NCI-H446 treated with DMSO at 0.1 percent for 48 hours (cell line): Measurements from ENCODE around the gene FBXO21.

Experiments
- DNase-seq: peaks from one replicate; lab custom pipeline; 2025; lab: John Stamatoyannopoulos, UW

The FBXO21 gene

DNA sequence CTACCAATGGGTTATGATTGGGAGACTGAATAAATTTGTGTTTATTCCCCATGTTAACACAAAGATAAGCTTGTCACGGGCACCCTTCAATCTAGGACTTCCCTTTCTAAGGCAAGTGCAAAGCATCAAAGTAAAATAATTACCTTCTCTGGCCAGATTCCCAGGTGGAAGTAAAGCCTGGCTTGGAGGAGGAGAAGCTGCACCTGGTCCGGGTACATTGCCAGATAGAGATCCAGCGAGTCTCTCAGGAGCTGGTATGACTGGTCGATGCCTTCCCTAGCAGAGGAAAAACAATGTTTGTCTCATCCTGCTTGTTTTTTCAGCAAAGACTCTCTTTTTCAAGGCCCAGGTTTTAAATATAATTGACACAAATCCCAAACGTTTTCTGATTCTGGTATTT is 24.9 kb downstream of the FBXO21 start:
- DNase-seq: no peak

DNA sequence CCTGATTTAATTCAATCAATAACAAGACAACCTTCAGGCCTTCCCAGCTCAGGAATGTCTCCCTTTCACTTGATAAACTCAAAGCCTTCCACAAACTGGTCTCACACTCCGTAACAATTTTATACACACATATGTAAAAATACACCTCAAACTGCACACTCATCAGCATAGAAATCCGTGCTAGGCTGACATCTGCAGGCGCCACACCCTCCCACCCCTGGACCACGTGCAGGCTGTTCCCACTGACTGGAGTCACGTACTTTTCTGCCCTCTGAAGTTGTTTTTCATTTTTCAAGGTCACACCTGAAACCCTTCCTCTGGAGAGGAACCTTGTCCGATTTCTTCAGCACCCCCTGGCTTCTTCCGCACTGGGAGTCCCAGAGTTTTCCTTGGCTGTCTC is 27.6 kb downstream of the FBXO21 start:
- no peak for DNase-seq

DNA sequence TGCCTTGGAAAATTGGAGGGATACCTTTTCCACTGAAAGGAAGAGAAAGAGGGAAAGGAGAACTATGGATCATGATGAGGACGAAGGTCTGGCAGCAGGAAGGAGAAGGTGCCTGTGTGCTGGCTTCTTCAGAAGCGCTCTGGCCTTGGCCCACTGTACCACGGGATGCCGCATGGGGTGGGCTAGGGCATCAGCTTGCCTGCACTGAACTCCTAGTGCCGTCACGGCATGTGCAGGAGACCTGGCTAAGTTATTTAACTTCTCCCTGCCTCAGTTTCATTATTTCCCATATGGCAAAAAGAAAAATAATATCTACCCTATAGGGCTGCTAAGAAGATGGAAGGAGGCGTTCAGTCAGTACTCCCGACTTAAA is 28.1 kb downstream of the FBXO21 start:
- no peak for DNase-seq

DNA sequence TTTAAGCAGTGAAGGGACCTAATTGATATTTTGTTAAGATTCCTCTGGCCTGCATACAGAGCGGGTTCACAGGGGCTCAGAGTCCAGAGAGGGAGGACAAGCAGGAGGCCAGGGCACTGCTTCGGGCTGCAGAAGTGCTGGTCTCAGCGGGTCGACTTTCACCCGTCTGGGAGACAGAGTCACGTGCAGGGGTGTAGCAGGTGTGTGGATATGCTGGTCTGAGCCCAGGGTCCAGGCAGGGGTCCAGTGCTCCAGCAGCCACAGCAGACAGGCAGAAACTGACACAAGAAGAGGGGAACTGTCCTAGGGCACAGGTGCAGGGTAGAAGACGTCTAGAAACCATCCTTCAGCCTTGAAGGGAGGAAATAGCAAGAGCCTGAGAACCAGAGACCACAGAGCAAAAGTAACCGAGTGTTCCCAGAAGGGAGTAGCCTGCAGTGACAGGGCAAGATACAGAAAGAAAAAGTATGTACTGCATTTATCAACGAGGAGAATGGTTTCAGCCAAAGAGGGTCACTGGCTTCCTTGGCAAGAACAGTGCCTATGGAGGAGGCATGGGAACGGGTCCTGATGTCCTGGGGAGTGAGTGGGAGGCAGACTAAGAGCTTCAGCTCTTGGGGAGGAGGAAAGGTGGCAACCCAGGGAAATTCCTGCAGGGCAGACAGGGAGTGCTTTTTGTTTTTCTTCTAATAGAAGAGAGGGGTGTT is 28.7 kb downstream of the FBXO21 start:
- no peak for DNase-seq

DNA sequence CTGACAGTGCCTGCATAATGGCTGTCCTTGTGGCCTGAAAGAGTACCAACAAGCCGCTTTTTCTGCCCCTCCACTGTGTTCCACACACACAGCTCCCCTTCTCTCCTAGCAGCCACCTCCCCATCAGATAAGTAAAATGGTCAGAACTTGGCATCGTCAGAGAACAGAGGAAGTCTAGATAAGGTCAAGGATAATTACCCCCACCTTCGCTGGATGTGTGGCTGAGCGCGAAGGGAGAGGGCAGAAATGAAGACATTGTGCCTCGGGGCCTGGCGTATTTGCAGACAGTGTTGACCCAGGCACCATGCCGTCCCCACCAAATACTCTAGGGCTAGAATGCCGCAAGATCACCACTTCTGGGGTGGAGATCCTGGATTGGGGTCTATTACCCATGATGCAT is 30.6 kb downstream of the FBXO21 start:
- DNase-seq: no peak

DNA sequence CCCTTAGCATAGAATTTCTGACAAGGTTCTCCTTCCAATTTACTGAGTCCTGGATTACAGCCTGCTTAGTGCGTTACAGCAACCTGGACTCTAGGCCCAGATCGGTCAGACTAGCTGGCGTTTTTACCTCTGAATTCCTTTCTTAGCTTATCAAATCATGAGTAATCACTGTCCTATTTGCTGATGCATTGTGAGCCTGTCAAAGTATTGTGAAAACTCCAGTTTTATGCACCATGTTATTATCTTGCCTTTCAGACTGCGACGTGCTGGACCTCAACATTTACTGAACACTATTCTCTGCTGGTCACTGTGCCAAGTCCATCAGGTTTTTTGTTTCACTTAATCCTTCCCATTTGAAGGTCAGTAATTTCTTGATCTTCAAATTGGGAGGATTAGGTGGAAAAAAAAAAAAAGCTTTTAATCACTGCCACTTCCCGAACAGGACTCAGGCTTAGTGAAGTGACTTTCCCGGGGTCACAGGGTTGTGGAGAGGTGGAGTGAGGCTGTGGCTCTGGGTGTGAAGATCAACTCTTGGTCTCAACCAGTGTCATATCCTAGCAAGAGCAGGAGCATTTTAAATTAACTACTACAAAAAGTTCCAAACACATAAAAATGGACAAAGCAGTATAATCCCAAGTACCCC is 31.2 kb downstream of the FBXO21 start:
- no peak for DNase-seq

DNA sequence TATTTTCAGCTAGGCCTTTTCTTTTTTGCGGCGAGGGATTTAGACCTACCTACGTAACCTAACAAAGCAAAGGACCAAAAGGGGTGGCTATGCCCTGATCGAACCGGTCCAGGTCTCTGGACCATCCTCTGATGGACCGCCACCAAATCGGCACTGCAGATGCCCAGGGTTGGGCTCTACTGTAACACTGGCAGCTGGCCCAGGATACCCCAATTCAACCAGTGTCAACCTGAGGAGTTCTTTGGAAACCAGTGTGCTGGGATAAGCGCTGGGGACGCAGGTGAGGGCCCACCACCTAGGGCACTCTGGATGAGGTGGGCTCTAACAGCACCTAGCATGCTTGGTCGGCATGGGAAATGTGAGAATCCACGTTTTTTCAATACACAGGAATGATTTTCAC is 32.2 kb downstream of the FBXO21 start:
- no peak for DNase-seq

DNA sequence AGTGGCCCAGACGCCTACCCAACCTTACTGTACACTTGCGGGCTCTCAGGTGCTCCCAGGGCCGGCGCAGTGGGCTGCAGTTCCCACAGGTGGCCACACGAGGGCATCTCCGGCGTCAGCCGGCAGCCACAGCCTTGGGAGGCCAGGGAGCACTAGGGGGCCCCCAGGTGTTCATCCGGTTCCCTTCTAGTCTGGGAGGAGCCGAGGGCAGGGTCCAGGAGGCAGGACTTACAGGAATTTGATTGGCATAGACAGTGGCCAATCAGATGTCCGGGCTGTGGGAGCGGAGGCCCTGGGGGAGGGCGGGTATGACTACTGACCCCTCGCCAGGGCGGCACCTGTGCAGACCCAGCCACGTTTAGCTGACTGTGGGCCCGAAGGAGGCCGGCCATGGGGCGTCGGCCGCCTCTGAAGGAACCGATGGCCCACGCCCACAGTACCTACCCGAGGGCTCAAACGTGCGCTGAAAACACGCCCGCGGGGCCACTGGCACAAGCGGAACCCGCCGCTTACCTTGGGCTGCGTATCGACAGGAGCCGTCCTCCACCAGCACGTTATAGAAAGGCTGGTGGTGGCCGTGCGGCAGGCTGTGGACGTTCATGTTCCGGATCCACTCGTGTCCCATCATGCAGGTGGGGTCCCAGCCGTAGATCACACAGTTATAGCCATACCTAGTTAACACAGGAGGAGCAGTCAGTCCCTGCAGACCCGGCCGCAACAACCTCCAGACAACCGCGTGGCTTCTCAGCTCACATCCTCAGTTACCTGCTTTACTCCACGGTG is 34.8 kb downstream of the FBXO21 start:
- DNase-seq: no peak

DNA sequence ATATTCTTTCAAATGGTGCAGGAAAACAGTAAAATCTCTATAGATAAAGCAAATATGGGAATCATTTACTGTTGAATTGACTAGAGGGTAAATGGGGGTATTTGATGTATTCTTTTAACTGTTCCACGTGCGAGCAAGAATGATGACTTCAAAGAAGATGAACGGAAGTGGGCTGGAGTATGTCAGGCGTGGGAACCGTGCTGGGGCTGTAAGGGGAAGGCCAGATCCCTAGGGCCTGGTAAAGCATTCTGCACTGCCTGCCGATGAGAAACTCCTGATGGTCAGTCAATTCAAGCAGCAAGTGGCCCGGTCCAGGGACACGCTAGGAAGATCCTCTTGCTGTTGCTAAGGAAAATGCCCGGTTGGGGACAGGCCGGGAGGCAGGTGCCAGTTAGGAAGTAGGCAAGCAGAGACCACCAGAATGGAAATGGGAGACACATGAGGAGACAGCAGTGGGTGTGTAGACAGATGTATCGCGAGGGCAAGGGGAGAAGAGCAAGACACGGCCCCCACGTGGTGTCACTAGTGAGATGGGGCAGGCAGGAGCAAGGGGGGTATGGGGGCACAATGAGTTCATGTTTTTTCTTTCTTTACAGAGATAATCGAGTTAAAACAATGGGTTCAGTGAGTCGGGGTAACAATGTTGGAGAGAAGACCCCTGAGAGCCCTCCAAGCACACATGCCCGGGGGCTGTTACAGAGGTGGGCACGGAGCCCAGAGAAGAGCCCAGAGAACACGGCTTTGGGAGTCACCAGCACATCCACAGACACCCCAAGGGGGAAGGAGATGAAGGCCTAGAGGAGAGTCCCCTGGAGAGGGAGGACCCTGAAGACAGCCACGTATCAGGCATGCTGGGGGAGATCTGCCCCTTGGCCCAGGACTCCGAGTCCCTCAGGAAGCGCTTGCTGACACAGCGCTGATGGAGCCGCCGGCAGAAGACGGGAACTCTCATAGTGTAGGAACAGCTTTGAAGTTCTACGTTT is 37.2 kb downstream of the FBXO21 start:
- DNase-seq: no peak

DNA sequence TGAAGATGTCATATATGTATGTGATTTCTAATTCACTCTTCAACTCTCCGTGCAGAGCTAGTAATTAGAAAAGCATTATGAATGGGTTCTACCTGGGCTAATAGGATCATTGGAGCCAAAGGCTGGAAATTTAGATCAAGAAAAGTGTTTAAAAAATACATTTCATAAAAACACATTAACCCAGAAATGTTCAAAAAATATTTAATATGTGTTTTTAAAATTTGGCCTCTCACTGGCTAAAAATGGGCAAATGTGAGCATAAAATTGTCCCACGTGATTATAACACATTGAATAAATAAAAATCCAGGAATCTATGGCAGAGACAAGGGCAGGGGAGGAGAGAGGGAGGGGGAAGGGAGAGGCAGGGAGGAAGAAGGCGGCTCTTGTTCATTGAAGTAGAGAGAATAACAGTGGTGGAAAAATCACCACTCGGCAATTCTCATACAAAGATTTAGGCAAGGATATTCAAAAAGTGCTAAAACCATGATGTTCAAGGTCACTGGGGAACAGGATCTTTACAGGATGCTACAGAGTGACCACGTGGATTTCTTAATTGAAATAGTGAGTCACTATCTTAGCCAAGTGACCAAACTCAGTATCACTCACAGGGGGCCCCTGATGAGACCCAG is 38.8 kb downstream of the FBXO21 start:
- DNase-seq: no peak

DNA sequence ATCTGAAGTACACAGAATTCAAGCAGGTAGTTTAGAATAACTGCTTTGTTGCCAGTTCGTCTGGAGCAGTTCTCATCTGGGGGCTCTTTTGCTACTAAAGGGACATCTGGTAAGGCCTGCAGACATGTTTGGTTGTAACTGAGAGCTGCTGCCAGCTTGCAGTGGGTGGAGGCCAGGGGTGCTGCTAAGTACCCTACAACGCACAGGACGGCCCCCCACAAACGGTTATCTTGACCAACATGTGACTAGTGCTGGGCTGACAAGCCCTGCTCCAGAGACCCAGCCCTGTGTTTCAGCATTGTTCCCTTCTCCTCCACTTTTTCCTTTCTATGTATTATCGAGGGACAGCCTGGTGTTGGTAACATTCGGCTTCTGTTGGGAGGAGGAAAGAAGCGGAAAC is 40.8 kb downstream of the FBXO21 start:
- no peak for DNase-seq

DNA sequence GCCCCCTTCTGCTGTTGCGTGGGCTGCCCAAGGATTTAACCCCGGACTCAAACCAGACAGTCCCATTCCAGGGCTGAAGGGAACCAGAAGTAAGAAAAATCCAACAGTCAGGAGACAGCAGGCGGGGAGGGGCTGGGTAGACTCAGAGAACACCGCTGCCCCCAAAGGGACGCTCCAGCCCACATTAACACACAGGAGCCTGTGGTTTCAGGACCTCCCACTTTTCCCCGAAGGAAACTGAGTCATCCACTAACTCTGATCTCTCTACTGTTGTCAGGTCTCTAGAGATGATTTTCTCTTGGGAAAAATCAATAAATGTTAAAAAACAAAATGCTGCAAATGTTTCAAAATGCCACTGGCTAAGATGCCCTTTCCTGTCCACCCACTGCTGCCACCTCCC is 41.6 kb downstream of the FBXO21 start:
- no peak for DNase-seq

DNA sequence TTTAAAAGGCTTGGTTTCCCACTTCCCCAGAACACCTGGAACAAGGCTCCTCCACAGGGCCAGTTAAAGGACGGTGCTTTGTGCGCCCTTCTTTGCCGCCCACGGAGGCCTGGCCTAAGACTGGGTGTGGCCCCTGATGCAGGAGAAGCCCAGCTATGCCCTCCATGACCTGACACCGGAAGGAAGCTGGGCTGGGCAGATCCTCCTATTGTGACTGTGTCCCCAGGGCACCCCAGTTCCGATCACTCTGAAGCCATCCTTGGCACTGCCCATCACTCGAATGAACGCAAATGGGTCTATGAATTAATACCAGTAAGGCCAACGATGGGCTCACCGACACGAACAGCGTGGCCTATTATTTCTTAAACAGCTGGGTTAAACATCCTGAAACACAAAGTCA is 42.6 kb downstream of the FBXO21 start:
- DNase-seq: no peak

DNA sequence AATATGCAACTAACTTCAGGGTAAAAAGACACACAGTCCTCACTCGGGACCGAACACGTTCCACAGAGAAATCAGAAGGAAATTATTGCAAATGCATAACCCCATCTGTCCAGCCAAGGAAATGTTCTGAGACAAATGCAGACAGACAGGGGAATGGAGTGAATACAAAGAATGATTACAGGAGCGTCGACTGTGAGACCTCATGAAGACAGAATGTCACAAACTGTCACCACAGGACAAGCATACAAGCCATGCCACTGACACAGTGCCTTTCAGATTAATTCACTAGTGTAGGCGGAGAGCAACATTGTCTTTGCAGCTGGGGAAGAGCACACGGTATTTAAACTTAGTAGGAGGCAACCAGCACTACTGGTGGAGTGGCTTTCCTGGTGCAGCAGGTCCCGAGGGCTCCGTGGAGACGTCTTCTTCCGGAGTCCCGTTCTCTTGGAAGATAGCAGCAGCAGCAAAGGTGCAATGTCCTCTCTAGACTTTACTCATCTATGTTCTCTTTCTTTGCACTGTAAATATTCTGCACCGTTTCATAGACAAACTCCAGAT is 44.6 kb downstream of the FBXO21 start:
- no peak for DNase-seq

DNA sequence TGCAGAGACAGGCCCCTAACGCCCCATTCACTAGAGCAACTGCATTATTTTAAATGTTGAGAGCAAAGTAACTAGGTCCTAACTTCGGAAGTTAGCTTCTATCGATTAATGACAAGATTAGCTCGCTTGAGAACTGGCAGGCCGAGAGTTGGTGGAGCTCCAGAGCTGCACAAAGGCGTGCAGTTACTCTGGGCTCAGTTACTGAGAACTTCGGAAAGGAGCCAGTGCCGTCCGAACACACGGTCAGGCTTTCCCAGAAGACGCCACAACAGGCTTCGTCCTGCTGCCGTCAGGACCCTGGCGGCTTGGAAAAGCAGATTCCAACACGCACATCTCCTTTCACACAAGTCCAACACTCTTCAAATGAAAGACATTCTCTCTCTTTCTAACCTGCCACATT is 45.7 kb downstream of the FBXO21 start:
- no peak for DNase-seq

DNA sequence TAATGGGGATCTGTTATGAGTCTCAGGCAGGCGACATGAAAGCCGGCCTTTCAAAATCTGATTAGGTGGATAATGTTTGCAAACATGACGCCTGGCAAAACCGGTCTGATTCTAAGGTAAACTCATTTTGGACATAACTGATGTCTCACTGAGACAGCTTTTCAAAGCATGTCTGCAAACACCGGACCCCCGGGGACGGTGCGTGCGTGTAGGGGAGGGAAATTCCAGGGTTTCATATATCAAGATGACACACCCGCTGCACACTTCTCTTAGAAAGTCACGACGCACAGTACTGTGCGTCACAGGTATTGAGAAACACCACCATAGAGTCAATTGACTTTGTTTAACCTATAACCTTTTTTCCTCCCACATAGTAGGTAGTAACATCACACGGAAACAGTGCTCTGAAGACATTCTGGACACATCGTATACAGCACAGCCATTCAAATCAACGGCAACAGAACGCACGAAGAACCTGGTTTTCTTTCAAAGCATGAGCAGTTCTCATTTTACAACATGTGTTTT is 47.2 kb downstream of the FBXO21 start:
- DNase-seq: no peak

DNA sequence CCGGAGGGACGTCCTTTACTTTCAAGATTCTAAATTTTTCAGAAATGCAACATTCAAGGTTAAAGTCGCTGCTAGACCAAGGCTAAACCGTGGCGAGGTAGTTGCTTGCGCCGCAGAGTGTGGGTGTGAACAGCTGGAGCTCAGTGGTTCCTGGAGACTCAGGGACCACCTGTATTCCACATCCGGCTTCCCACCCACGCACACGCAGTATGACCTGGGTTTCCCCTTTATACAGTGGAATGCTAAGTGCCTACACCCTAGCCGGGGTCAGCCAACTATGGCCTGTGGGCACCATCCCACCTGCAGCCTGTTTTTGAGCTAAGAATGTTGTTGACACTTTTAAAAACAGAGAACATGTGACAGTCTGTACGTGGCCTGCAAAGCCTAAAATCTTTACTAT is 48.2 kb downstream of the FBXO21 start:
- no peak for DNase-seq

DNA sequence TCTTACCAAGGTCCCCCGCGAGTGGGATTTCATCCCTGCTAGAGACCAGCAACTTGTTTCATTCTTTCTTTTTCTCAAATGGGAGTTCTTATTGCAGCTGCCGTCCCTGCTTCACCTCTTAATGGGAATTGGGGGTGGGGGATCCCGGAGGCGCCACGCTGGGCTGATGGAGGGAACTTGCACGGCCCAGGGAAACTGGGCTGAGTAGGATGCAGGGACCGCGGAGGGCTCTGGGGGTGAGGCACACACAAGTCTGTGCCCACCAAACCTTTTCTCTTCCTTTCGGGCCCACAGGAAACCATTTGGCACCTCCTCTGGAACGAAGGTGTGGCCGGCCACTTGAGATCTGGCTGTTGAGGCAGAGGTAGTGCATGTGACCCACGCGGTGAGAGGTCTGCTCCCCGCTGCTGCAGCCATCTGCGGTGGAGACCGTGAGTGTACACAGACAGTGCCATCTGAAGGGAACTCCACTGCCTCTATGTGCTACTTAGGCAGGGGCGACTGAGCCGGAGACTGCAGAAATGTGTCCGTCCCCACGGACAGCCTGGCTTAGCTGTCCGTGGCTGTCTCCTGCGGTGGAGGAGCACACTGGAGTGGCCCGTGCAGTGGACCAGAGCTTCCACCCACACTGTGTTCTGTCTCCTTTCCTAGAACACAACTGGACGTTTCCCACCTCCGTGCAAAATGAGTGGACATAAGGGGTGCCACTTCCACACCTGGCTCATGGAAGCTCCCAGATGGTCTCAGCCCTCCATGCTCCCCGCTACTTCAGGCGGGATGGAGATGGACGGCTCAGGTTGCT is 49.0 kb downstream of the FBXO21 start:
- no peak for DNase-seq

DNA sequence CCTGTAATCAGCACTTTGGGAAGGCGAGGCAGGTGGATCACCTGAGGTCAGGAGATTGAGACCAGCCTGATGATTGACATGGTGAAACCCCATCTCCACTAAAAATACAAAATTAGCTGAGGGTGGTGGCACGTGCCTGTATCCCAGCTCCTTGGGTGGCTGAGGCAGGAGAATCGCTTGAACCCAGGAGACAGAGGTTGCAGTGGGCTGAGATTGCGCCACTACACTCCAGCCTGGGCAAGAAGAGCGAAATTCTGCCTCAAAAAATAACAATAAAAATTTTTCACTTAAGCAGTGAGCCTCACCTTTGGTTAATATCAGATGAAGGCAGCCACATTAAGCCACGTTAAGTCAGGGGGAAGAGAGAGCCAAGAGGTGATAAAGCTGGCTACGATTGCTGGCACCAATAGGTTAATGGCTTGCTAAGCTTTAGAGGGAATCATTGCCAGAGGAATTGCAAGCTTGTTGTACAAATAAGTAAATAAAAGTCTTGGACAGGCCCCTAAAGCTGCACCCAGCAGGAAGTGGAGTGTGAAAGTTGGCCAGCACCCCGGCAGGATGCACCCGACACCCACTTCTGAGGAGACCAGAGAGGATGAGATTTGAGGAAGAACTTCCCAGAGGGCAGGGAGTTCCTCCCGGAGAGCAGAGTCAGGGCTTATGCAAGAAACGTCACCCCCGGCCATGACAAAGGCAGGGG is 49.7 kb downstream of the FBXO21 start:
- no peak for DNase-seq
